ENCODE measurements around the gene RGS12.

RGS12 gene

GRCh38 chr4:3303923-3304710 is 11.3 kb downstream of the RGS12 start:
- DNase-seq (ENCODE audit: low spot score in 2 of 2) (no peak), ATAC-seq (ENCODE audit: low read depth) (no peak)
- H3K9me3 Mint-ChIP-seq, result no peaks in the 10 kb centered on the region
- H3K27me3 Mint-ChIP-seq, result peaks cover 6% of the 10 kb centered on the region
- H3K36me3 Mint-ChIP-seq, result peaks cover 2% of the 10 kb centered on the region
- peaks cover 23% of the 10 kb centered on the region for H3K4me1 Mint-ChIP-seq
- peak overlapping the region; percentile 91 for H3K27ac Mint-ChIP-seq
- no peak overlapping the region for H3K4me3 Mint-ChIP-seq

GRCh38 chr4:3304831-3305609 is 12.2 kb downstream of the RGS12 start:
- Mint-ChIP-seq H3K27ac (no peak overlapping the region), H3K36me3 (peaks cover 2% of the 10 kb centered on the region), H3K4me3 (no peak overlapping the region), H3K27me3 (peaks cover 9% of the 10 kb centered on the region), H3K4me1 (peaks cover 23% of the 10 kb centered on the region), H3K9me3 (no peaks in the 10 kb centered on the region)
- no peak for ATAC-seq (ENCODE audit: low read depth)
- DNase-seq (ENCODE audit: low spot score in 2 of 2), result no peak

- H3K27me3 Mint-ChIP-seq, result peaks cover 9% of the 10 kb centered on the region
- ATAC-seq (ENCODE audit: low read depth), result no peak
- no peak overlapping the region for H3K27ac Mint-ChIP-seq
- H3K4me3 Mint-ChIP-seq, result no peak overlapping the region
- H3K4me1 Mint-ChIP-seq, result peaks cover 23% of the 10 kb centered on the region
- H3K9me3 Mint-ChIP-seq, result no peaks in the 10 kb centered on the region
- peaks cover 2% of the 10 kb centered on the region for H3K36me3 Mint-ChIP-seq
- no peak for DNase-seq (ENCODE audit: low spot score in 2 of 2)
Observed at GRCh38 chr4:3305610-3306371, 13.0 kb downstream of the RGS12 start.

GRCh38 chr4:3306450-3306849 is 13.6 kb downstream of the RGS12 start:
- Mint-ChIP-seq H3K27ac (no peak overlapping the region), H3K36me3 (peaks cover 2% of the 10 kb centered on the region), H3K9me3 (no peaks in the 10 kb centered on the region), H3K4me3 (no peak overlapping the region), H3K27me3 (peaks cover 9% of the 10 kb centered on the region), H3K4me1 (peaks cover 18% of the 10 kb centered on the region)
- no peak for DNase-seq (ENCODE audit: low spot score in 2 of 2)
- no peak for ATAC-seq (ENCODE audit: low read depth)

GRCh38 chr4:3307060-3307459 is 14.2 kb downstream of the RGS12 start:
- H3K4me1 Mint-ChIP-seq, result peaks cover 12% of the 10 kb centered on the region
- DNase-seq (ENCODE audit: low spot score in 2 of 2) (no peak), ATAC-seq (ENCODE audit: low read depth) (no peak)
- peaks cover 9% of the 10 kb centered on the region for H3K27me3 Mint-ChIP-seq
- no peak overlapping the region for H3K4me3 Mint-ChIP-seq
- peaks cover 2% of the 10 kb centered on the region for H3K36me3 Mint-ChIP-seq
- H3K9me3 Mint-ChIP-seq, result no peaks in the 10 kb centered on the region
- no peak overlapping the region for H3K27ac Mint-ChIP-seq

DNA sequence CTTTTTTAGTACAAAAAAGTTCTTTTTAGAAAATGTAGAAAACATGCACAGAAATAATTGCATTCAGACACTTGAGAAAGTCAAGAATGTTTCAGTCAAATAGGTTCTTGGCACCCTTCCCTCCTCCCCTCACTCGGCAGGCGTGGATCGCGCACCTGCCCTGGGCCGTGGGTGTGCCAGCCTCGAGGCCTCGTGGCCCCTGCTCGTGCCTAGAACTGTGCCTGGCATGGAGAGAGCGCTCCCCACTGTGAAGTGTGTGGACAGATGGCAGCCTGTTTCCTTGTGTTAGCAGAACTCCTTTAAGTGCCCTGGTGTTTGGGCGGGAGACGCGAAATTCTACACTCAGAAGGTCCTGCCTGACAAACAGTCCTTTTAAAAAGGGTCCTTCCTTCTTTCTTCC is 14.7 kb downstream of the RGS12 start:
- DNase-seq (ENCODE audit: low spot score in 2 of 2), result no peak
- H3K9me3 Mint-ChIP-seq, result no peaks in the 10 kb centered on the region
- H3K36me3 Mint-ChIP-seq, result peaks cover 2% of the 10 kb centered on the region
- peaks cover 9% of the 10 kb centered on the region for H3K4me1 Mint-ChIP-seq
- ATAC-seq (ENCODE audit: low read depth), result no peak
- H3K27ac Mint-ChIP-seq, result no peak overlapping the region
- no peak overlapping the region for H3K4me3 Mint-ChIP-seq
- peaks cover 9% of the 10 kb centered on the region for H3K27me3 Mint-ChIP-seq

DNA sequence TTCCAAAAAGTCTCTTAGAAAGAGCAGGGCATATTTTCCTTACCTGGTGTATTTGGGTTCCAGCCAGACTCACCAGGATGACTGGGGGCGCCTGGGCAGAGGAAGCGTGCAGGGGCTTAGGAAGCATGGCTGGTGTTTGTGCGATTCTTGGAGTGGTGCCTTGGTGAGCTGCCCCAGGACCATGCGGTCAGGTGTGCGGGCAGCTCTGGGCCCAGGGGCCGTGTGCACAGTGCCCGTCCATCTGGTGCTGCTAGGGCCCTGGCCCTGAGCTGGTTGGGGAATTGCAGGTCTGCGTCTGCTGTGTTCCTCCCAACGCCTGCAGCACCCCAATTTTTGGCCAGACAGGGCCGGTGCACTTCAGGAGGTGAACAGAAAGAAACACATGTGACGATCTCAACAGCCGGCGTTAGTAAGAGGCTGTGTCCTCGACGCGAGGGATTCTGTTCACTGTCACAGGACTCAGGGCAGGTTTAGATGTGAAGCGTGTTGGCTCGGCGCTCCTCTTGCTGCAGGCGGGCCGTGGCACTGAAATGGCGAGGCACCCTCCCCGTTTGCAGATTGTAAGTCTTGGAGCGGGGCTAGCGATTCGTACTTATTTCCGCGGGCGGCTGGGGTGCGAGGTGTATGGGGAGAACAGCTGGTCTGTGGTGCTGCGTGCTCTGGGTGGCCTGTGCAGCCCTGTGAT is 15.2 kb downstream of the RGS12 start:
- Mint-ChIP-seq H3K27me3 (peaks cover 9% of the 10 kb centered on the region), H3K27ac (no peak overlapping the region), H3K36me3 (peaks cover 2% of the 10 kb centered on the region), H3K4me3 (no peak overlapping the region), H3K9me3 (no peaks in the 10 kb centered on the region), H3K4me1 (peaks cover 4% of the 10 kb centered on the region)
- DNase-seq (ENCODE audit: low spot score in 2 of 2), result no peak
- ATAC-seq (ENCODE audit: low read depth), result no peak

- peaks cover 2% of the 10 kb centered on the region for H3K4me1 Mint-ChIP-seq
- DNase-seq (ENCODE audit: low spot score in 2 of 2) (no peak), ATAC-seq (ENCODE audit: low read depth) (no peak)
- no peak overlapping the region for H3K27ac Mint-ChIP-seq
- no peaks in the 10 kb centered on the region for H3K9me3 Mint-ChIP-seq
- H3K27me3 Mint-ChIP-seq, result peaks cover 9% of the 10 kb centered on the region
- peaks cover 2% of the 10 kb centered on the region for H3K36me3 Mint-ChIP-seq
- no peak overlapping the region for H3K4me3 Mint-ChIP-seq
Observed at GRCh38 chr4:3308691-3309090, 15.9 kb downstream of the RGS12 start.

DNA sequence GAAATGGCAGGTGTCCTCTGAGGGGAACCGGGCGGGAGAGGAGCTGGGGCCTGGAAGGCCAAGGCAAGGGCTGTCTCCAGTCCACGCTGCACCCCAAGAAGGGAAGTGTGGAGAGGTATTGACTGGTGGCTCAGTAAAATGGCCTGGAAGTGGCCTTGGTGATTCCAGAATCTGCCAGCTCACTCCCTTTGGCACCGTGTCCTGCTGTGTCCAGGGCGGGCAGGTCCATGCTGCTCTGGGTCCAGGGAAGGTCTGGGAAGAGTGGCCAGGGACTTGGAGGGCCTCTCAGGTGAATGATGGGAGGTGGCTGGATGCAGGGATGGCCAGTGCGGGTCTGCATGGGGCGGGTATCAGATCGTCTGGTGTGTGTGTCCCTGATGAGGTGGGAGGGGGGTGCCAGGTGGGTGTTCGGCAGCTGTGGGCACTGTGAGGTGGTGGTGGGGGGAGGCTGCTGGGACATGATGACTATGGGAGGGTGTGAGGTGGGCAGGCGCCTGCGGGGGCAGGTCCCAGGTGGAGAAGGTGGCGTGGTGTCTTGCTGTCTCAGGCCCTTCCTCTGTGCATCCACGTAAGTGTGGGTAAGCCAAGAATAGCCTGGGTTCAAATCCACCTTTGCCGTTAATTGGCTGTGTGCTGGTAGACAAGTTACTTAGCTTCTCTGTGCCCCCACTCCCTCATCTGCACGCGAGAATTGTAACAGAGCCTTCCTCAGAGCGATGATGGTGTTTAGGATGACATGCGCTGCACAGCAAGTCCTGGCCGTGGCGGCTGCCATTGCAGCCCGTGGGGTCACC is 17.7 kb downstream of the RGS12 start:
- H3K4me1 Mint-ChIP-seq, result peaks cover 2% of the 10 kb centered on the region
- no peak for ATAC-seq (ENCODE audit: low read depth)

DNA sequence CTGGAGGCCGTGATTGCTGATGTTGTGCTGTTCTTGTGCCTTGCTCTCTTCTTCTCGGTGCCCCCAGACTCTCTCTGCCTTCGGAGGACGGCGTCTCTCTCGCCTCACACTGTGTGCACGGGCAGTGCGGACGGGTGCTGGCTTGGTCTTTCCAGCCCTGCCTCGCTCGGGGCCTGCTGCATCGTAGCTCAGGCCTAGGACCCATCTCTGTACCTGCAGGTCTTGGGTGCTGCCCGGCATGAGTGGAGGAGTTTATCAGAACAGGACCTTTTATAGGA is 18.2 kb downstream of the RGS12 start:
- no peak overlapping the region for H3K27ac Mint-ChIP-seq
- peaks cover 1% of the 10 kb centered on the region for H3K4me1 Mint-ChIP-seq
- DNase-seq (ENCODE audit: low spot score in 2 of 2), result no peak
- peaks cover 2% of the 10 kb centered on the region for H3K36me3 Mint-ChIP-seq
- H3K27me3 Mint-ChIP-seq, result peaks cover 8% of the 10 kb centered on the region
- no peak overlapping the region for H3K4me3 Mint-ChIP-seq
- no peak for ATAC-seq (ENCODE audit: low read depth)
- no peaks in the 10 kb centered on the region for H3K9me3 Mint-ChIP-seq

More for the DNA sequence above, 17.7 kb downstream of the RGS12 start:
- Mint-ChIP-seq H3K4me3 (no peak overlapping the region), H3K27me3 (peaks cover 9% of the 10 kb centered on the region), H3K9me3 (no peaks in the 10 kb centered on the region), H3K27ac (no peak overlapping the region), H3K36me3 (peaks cover 2% of the 10 kb centered on the region)
- no peak for DNase-seq (ENCODE audit: low spot score in 2 of 2)

GRCh38 chr4:3311489-3312171 is 18.8 kb downstream of the RGS12 start:
- H3K4me3 Mint-ChIP-seq, result no peak overlapping the region
- H3K4me1 Mint-ChIP-seq, result no peaks in the 10 kb centered on the region
- peaks cover 3% of the 10 kb centered on the region for H3K36me3 Mint-ChIP-seq
- no peak overlapping the region for H3K27ac Mint-ChIP-seq
- no peaks in the 10 kb centered on the region for H3K9me3 Mint-ChIP-seq
- ATAC-seq (ENCODE audit: low read depth) (no peak), DNase-seq (ENCODE audit: low spot score in 2 of 2) (no peak)
- peaks cover 6% of the 10 kb centered on the region for H3K27me3 Mint-ChIP-seq

GRCh38 chr4:3312362-3312761 is 19.5 kb downstream of the RGS12 start:
- DNase-seq (ENCODE audit: low spot score in 2 of 2) (no peak), ATAC-seq (ENCODE audit: low read depth) (no peak)
- Mint-ChIP-seq H3K9me3 (no peaks in the 10 kb centered on the region), H3K4me3 (no peak overlapping the region), H3K27me3 (peaks cover 6% of the 10 kb centered on the region), H3K4me1 (no peaks in the 10 kb centered on the region), H3K27ac (no peak overlapping the region), H3K36me3 (peaks cover 3% of the 10 kb centered on the region)

DNA sequence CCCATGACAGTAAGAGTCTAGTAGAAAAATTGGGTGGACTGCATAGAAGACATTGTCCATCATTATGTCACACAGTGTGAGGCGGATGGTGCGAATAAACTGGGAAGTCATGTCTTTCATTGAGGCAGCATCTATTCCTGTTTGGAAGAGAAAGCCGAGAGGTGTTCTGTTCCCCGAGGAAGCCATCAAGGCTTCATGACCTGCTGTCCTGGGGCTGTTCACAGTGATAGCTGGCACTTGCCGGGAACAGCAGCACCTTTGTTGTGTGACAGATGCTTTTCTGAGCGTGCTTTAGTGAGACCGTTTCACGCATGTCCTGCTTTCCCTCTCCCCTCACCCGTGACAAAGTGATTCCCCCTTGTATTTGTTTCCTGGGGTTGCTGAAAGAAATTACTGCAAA is 20.3 kb downstream of the RGS12 start:
- no peak overlapping the region for H3K27ac Mint-ChIP-seq
- DNase-seq (ENCODE audit: low spot score in 2 of 2), result no peak

More for the DNA sequence above, 20.3 kb downstream of the RGS12 start:
- H3K36me3 Mint-ChIP-seq, result peaks cover 3% of the 10 kb centered on the region
- H3K27me3 Mint-ChIP-seq, result peaks cover 6% of the 10 kb centered on the region
- H3K4me3 Mint-ChIP-seq, result no peak overlapping the region
- no peak for ATAC-seq (ENCODE audit: low read depth)
- H3K4me1 Mint-ChIP-seq, result no peaks in the 10 kb centered on the region
- no peaks in the 10 kb centered on the region for H3K9me3 Mint-ChIP-seq

All from memory B cell (primary cell).